KOPT-K1 (cell line): ENCODE measurements around the gene AAMP.
"Not testable (repeated sequence)": the region's sequence is repeated elsewhere in the genome, so short reads cannot be mapped to it uniquely, and the experiment has no call there.

ENCODE experiments used
- H3K27ac ChIP-seq: fragments of 200-600 bp; sonication (generic); 2 replicates; pipeline ENCODE4 v1.5.1; 2016; ENCODE audit warnings: antibody characterized with exemption, mild to moderate bottlenecking, low read depth, low read length; ENCODE audit not compliant: poor library complexity, severe bottlenecking
- H3K36me3 ChIP-seq: fragments of 200-600 bp; sonication (generic); 2 replicates; pipeline ENCODE4 v1.5.1; 2017; ENCODE audit warnings: antibody characterized with exemption, mild to moderate bottlenecking, low read length, moderate library complexity; ENCODE audit not compliant: insufficient read depth
- H3K9me3 ChIP-seq: fragments of 200-600 bp; sonication (generic); 2 replicates; pipeline ENCODE4 v1.5.1; 2017; ENCODE audit warnings: antibody characterized with exemption, low read length, mild to moderate bottlenecking; ENCODE audit not compliant: insufficient read depth, poor library complexity, severe bottlenecking

The AAMP gene

GRCh38 chr2:218273214-218273907 lies 3.4 kb upstream of the AAMP start:
- peaks cover 53% of the 10 kb centered on the region for H3K36me3 ChIP-seq
- not testable (repeated sequence) for H3K27ac ChIP-seq

DNA sequence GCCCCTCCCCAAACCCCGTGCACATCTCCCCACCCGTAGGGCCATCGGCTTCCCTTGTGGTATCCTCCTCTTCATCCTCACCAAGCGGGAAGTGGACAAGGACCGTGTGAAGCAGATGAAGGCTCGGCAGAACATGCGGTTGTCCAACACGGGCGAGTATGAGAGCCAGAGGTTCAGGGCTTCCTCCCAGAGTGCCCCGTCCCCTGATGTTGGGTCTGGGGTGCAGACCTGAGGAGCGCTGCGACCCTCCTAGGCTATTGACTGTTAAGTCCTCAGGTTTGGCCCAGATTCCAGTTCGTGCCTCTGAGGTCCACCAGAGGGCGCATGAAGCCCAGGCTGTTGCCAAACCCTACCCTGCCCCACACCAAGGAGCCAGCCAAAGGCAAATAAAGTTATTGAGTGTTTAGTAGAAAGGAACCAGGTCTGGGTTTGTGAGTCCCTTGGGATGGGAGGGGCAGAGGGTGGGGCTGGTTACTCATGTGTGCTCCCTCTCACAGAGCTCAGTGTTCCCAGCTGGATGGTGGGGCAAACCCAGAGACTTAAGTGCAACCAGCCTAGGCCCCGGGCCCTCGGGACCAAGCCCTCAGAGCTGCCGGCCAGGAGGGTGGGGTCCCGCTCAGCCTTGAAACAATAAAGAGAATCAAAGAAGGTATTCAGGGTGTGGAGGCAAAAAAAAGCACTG lies 2.7 kb upstream of the AAMP start:
- H3K9me3 ChIP-seq: no peaks in the 10 kb centered on the region
- peaks cover 50% of the 10 kb centered on the region for H3K36me3 ChIP-seq
- no peak overlapping the region for H3K27ac ChIP-seq

More at GRCh38 chr2:218273214-218273907, 3.4 kb upstream of the AAMP start:
- H3K9me3 ChIP-seq: not testable (repeated sequence)

DNA sequence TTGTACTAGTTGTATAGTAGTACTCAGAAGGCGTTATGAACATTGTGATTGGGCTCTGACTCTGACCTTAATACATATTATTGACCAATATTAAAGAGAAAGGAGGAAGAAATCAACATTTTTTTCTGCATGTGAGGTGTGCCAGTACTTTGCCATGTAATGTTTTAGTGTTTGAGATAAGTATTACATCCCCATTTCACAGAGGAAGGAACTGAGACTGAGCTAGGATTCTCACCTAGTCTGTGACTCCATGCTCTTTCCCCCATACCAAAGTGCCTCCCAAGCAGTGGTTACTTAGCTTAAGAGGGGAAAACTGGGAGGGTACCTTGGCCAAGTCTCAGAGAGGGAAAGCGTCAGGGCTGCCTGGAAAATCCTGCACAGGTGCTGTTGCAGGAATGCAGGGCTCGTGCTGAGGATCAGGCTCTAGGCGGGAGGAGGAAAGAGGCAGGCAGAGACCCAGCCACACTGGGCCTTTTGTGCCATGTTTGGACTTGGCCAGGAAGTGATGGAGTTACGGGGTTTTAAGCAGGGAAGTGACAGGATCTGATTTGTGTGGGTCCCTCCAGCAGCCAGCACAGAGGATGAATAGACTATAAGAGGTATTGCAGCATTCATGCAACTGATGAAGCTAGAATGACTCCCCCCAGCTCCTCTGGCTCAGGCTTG lies 2.1 kb upstream of the AAMP start:
- H3K36me3 ChIP-seq: peaks cover 50% of the 10 kb centered on the region
- no peaks in the 10 kb centered on the region for H3K9me3 ChIP-seq
- H3K27ac ChIP-seq: no peak overlapping the region

DNA sequence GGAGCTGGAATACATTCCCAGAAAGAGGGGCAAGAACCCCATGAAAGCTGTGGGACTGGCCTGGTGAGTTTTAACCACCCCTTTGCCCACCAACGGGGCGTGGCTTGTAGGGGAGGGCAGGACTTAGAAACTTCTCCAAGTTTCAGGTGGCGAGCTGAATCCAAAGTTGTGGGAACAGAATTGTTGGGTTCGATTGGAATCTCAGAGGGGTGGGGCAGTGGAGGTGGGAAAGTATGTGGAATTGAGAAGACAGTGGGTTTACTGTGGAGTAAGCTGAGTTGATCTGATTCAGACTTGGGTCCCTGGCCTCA lies 1.5 kb upstream of the AAMP start:
- H3K27ac ChIP-seq: peak overlapping the region; percentile 78
- H3K36me3 ChIP-seq: peaks cover 50% of the 10 kb centered on the region
- no peaks in the 10 kb centered on the region for H3K9me3 ChIP-seq

GRCh38 chr2:218270721-218271486 lies 967 bp upstream of the AAMP start:
- peak overlapping the region; percentile 78 for H3K27ac ChIP-seq
- peaks cover 50% of the 10 kb centered on the region for H3K36me3 ChIP-seq
- H3K9me3 ChIP-seq: no peaks in the 10 kb centered on the region

- Histone ChIP-seq H3K9me3 (no peaks in the 10 kb centered on the region), H3K36me3 (peaks cover 52% of the 10 kb centered on the region), H3K27ac (no peak overlapping the region)
Observed at GRCh38 chr2:218267259-218267658, 2.7 kb downstream of the AAMP start.

DNA sequence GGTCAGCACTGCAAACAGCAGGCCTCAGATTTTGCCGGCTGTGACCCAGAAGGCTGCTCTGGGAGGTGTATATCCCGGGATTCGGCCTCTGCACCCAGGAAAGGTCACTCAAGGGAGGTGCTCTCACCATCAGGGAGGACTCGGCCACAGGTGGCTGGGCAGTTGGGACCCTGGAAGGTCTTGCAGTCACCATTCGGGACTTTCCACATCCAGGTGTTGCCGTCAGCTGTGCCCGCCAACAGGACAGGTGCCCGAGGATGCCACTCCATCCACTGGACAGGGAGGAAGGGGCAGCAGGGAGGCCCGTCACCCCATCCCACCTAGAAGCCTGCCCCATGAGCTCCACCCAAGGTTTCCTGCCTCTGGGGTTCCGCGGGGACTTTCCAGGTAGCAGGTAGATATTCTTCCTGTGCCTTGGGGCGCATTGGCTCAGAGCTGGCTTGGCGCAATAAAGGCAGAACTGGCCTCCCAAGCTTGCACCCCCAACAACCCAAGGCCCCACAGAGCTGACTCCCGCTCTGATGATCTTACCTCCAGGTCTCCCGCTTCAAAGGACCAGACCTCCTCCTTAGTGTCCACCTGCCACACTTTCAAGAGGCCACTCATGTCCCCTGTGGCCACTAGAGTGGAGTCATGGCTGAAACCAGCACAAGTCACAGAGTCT lies 3.5 kb downstream of the AAMP start:
- no peak overlapping the region for H3K27ac ChIP-seq
- H3K36me3 ChIP-seq: peaks cover 51% of the 10 kb centered on the region
- H3K9me3 ChIP-seq: no peaks in the 10 kb centered on the region

DNA sequence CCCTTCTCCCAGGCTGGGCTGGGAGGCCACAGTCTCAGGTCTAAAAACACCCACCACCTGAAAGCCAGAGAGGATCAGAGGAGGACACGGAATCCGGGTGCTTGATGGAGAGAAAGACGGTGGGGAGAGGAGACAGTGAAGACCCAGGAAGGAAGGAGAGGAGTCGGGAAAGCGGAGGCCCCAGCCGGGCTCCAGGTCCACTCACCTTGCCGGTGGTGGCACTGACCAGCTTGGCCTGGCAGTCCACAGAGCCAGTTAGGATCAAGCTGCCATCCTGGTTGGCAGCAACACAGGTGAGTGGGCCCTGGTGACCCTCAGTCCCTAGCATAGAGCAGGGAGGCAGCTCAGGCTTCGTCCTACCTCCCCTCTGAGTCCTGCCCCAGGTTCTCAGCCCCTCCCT lies 4.3 kb downstream of the AAMP start:
- Histone ChIP-seq H3K9me3 (no peaks in the 10 kb centered on the region), H3K27ac (no peak overlapping the region), H3K36me3 (peaks cover 51% of the 10 kb centered on the region)

DNA sequence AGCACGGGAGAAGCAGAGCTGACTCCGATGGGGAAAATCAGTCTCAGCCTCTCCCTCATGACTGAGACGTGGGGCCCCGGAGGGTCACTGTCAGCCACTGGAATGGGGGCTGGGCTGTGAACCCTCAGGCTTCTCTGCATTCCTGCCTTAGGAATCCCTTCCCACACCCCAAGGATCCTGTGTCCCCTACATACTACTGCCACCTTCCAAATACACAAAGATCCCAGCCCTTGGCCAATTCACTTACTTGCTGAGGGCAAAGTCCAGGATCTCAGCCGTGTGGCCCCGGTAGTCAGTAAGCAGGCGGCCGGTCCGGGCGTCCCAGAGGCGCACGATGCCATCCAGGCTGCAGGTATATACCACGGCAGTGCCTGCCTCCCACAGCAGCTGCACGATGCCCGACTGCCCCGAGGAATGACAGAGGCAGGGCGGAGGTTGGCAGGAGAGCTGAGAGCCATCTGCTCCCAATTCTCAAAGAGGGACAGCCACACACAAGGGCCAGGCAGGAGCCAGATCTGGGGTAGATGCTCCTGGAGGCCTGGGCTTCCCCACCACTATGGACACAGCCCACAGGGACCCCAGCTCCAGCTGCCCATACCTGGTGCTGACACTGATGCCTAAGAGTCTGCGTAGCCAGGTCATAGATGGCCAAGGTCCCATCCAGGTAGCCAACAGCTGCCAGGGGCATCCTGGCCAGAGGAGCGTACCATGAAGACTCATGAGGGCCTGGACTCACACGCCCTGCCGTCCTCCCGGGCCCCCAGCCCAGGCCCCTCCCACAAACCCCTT lies 5.0 kb downstream of the AAMP start:
- Histone ChIP-seq H3K9me3 (no peaks in the 10 kb centered on the region), H3K36me3 (peaks cover 51% of the 10 kb centered on the region), H3K27ac (no peak overlapping the region)

DNA sequence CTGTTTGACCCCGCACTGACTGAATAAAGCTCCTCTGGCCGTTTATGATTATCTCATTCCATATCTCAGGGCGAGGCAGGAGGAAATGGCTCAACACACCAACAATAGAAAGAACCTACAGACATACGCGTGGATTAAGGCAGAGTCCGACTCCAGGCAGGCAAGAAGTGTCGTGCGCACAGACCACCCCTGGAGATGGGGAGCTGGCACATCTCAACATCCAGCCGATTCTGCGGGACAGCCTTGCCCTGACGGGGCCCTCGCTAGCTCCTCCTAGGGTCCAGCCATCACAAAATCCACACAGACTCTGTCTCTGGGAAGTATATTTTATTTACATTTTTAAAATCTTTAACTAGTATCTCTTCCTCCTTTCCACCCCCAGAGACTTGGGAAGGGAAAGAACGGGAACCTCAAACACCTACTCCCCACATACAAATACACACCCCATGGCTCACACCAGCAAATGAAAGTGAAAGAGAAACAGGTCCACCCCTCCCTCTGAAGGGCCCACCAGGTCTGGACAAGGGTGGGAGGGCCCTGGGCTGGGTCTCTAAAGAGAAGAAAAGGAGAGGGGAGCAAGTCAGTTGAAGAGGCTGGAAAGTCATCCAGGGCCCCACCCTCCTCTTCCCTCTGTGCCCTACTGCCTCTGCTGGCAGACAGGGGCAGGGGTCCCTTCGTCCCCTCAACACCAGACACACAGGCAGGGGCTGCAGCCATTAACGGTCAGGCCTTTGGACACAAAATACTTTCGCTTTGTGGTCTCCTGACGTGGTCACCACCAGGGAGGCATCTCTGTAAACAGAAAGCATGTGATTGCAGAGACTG lies 5.9 kb downstream of the AAMP start:
- H3K36me3 ChIP-seq: peaks cover 51% of the 10 kb centered on the region
- no peaks in the 10 kb centered on the region for H3K9me3 ChIP-seq
- H3K27ac ChIP-seq: peak overlapping the region; percentile 39

DNA sequence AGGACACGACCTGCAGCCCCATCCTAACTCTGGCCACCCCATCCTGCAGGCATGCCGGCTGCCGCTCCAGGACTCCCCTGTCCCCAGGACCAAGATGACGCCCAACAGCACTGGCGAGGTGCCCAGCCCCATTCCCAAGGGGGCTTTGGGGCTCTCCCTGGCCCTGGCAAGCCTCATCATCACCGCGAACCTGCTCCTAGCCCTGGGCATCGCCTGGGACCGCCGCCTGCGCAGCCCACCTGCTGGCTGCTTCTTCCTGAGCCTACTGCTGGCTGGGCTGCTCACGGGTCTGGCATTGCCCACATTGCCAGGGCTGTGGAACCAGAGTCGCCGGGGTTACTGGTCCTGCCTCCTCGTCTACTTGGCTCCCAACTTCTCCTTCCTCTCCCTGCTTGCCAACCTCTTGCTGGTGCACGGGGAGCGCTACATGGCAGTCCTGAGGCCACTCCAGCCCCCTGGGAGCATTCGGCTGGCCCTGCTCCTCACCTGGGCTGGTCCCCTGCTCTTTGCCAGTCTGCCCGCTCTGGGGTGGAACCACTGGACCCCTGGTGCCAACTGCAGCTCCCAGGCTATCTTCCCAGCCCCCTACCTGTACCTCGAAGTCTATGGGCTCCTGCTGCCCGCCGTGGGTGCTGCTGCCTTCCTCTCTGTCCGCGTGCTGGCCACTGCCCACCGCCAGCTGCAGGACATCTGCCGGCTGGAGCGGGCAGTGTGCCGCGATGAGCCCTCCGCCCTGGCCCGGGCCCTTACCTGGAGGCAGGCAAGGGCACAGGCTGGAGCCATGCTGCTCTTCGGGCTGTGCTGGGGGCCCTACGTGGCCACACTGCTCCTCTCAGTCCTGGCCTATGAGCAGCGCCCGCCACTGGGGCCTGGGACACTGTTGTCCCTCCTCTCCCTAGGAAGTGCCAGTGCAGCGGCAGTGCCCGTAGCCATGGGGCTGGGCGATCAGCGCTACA lies 7.0 kb downstream of the AAMP start:
- no peak overlapping the region for H3K27ac ChIP-seq
- peaks cover 51% of the 10 kb centered on the region for H3K36me3 ChIP-seq

DNA sequence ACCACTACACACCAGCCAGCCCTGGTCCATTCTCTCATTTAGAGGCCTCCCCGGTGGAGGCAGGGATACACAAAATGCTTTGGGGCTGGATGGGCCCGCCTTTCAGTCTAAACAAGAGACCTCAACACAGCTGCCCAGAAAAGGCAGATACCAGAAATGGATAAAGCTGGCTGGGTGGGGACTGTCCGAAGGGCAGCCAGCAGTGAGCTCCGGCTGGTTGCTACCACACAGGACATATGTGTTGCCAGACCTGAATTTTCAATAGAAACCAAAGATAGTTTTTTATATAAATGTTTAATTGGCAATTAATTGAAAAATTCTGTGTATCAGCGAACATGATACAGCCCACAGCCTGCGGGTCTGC lies 7.7 kb downstream of the AAMP start:
- H3K27ac ChIP-seq: no peak overlapping the region
- no peaks in the 10 kb centered on the region for H3K9me3 ChIP-seq
- H3K36me3 ChIP-seq: peaks cover 46% of the 10 kb centered on the region

More for the DNA sequence above, 7.0 kb downstream of the AAMP start:
- H3K9me3 ChIP-seq: no peaks in the 10 kb centered on the region
